Neural progenitor cell (in vitro differentiated cells): ENCODE measurements around the gene NOTCH3. TPM values are rescaled to one million over a fixed set of nuclear protein-coding genes. Genes with fewer than 3 reads are reported as not detected.
A peak's percentile ranks its signal among the peaks of the same experiment; 100 is the strongest.

Experiments used
- DNase-seq: peaks from one replicate; pipeline ENCODE4 v3.0.0-alpha.2; 2016; ENCODE audit warnings: low spot score
- H2AFZ ChIP-seq: fragments of 200-600 bp; sonication (generic); replicated peaks from 2 replicates; pipeline ENCODE4 v1.6.1; 2016; ENCODE audit warnings: antibody characterized with exemption
- H3F3A ChIP-seq: fragments of 200-600 bp; sonication (generic); 2 replicates; pipeline ENCODE4 v1.6.1; 2016; ENCODE audit warnings: antibody characterized with exemption, low read depth
- H3K27ac ChIP-seq: fragments of 200-600 bp; sonication (generic); 2 replicates; pipeline ENCODE4 v1.5.1; 2016; ENCODE audit warnings: mild to moderate bottlenecking
- H3K27me3 ChIP-seq: fragments of 200-600 bp; sonication (generic); 2 replicates; pipeline ENCODE4 v1.6.1; 2016; ENCODE audit warnings: mild to moderate bottlenecking, moderate library complexity
- H3K36me3 ChIP-seq: fragments of 200-600 bp; sonication (generic); 2 replicates; pipeline ENCODE4 v1.5.1; 2016
- H3K4me1 ChIP-seq: fragments of 200-600 bp; sonication (generic); 2 replicates; pipeline ENCODE4 v1.6.1; 2016; ENCODE audit warnings: mixed run types
- H3K4me2 ChIP-seq: fragments of 200-600 bp; sonication (generic); 2 replicates; pipeline ENCODE4 v1.6.1; 2016
- H3K4me3 ChIP-seq: fragments of 200-600 bp; sonication (generic); 2 replicates; pipeline ENCODE4 v1.5.1; 2016
- H3K79me2 ChIP-seq: fragments of 200-600 bp; sonication (generic); 2 replicates; pipeline ENCODE4 v1.6.1; 2016; ENCODE audit warnings: low read depth
- H3K9ac ChIP-seq: fragments of 200-600 bp; sonication (generic); 2 replicates; pipeline ENCODE4 v1.6.1; 2016
- H3K9me3 ChIP-seq: fragments of 200-600 bp; sonication (generic); 2 replicates; pipeline ENCODE4 v1.5.1; 2016; ENCODE audit warnings: low read depth
- H4K20me1 ChIP-seq: fragments of 200-600 bp; sonication (generic); 2 replicates; pipeline ENCODE4 v1.6.1; 2016; ENCODE audit warnings: low read depth
- H3K27ac Mint-ChIP-seq: 3 replicates; pipeline ENCODE4 v1.8.0; 2021; ENCODE audit warnings: mixed read lengths
- H3K27me3 Mint-ChIP-seq: 2 replicates; pipeline ENCODE4 v1.8.0; 2022; ENCODE audit warnings: low read depth, mild to moderate bottlenecking, inconsistent platforms, moderate library complexity, mixed read lengths; ENCODE audit not compliant: insufficient read depth
- H3K36me3 Mint-ChIP-seq: 3 replicates; pipeline ENCODE4 v1.8.0; 2021; ENCODE audit warnings: mixed read lengths
- H3K4me1 Mint-ChIP-seq: 3 replicates; pipeline ENCODE4 v1.8.0; 2021; ENCODE audit warnings: mixed read lengths
- H3K4me3 Mint-ChIP-seq: 3 replicates; pipeline ENCODE4 v1.8.0; 2021; ENCODE audit warnings: mild to moderate bottlenecking, moderate library complexity, mixed read lengths
- H3K9me3 Mint-ChIP-seq: 3 replicates; pipeline ENCODE4 v1.8.0; 2020; ENCODE audit warnings: mixed read lengths
- EZH2 ChIP-seq: fragments of 200-600 bp; sonication (generic); IDR thresholded peaks from 2 replicates; pipeline ENCODE4 v1.6.1; 2017; ENCODE audit warnings: antibody characterized with exemption, mild to moderate bottlenecking, moderate library complexity
- EZH2phosphoT487 ChIP-seq: fragments of 200-600 bp; sonication (generic); IDR thresholded peaks from 2 replicates; pipeline ENCODE4 v1.6.1; 2017; ENCODE audit warnings: antibody characterized with exemption
- total RNA-seq: library from RNA; depleted of rRNA; stranded (reverse); fragments of >200 nt; gene quantifications from 2 replicates; pipeline ENCODE4 v1.2.3, GENCODE V29; 2015; ENCODE audit warnings: low replicate concordance
- TF ChIP-seq, protein P1 (sequence below): fragments of 200-600 bp; sonication (generic); IDR thresholded peaks from 2 replicates; pipeline ENCODE4 v1.5.1; 2017; ENCODE audit warnings: antibody characterized with exemption, mild to moderate bottlenecking

The NOTCH3 gene
- total RNA-seq, 1 donor from 2014 or later: 17.1 TPM

DNA sequence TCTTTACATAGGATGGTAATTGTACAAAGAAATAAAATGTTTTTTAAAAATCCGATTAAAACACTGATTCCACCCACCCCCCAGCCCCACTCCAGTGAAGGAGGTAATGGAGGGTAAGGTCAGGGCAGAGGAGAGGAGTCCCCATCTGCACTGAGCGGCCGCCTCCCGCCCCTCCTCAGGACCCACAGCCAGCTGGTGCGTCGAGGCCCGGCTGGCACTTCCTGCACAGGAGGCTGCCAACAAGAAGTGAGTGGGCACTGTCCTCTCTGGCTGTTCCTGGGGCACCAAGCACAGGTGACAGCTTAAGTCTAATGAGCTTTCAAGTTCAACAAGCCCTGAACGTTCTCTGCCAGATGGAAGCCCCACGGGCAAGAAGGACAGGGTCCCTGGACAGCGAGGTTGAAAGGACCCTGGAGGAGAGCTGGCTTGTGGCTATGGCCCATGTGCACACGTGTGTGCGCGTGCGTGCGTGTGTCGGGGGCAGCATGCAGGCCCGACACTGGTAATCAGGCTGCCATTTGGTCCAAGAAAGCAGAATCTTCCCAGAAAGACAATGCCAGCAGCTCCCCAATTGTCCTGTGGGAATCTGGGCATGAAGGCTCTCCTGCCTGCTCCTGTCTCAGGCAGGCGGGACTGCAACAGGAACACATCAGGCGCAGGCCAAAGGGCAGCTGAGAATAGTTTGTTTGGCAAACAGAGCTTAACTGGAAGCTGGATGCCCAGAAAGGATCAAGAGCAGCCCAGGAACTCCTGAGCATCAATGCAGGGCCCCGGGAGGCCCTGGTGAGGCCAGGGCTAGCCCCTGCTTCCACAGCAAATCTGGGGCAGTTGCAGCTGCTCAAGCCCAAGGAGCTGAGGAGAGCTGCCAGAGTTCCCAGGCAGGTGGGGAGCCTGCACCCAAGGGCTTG, 46.6 kb upstream of the NOTCH3 start:
- no peak overlapping the region for H3K27ac Mint-ChIP-seq
- H3K27me3 ChIP-seq: no peaks in the 10 kb centered on the region
- no peaks in the 10 kb centered on the region for H3K9me3 ChIP-seq
- peaks cover 9% of the 10 kb centered on the region for H3F3A ChIP-seq
- peaks cover 9% of the 10 kb centered on the region for H3K4me1 ChIP-seq
- peaks cover 63% of the 10 kb centered on the region for H4K20me1 ChIP-seq
- no peak overlapping the region for H3K4me3 ChIP-seq
- TF ChIP-seq EZH2phosphoT487 (no peak), EZH2 (no peak)
- TF ChIP-seq, protein P1, sequence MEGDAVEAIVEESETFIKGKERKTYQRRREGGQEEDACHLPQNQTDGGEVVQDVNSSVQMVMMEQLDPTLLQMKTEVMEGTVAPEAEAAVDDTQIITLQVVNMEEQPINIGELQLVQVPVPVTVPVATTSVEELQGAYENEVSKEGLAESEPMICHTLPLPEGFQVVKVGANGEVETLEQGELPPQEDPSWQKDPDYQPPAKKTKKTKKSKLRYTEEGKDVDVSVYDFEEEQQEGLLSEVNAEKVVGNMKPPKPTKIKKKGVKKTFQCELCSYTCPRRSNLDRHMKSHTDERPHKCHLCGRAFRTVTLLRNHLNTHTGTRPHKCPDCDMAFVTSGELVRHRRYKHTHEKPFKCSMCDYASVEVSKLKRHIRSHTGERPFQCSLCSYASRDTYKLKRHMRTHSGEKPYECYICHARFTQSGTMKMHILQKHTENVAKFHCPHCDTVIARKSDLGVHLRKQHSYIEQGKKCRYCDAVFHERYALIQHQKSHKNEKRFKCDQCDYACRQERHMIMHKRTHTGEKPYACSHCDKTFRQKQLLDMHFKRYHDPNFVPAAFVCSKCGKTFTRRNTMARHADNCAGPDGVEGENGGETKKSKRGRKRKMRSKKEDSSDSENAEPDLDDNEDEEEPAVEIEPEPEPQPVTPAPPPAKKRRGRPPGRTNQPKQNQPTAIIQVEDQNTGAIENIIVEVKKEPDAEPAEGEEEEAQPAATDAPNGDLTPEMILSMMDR: no peak
- DNase-seq: no peak
- no peak overlapping the region for H3K9ac ChIP-seq
- H2AFZ ChIP-seq: no peak overlapping the region
- H3K4me2 ChIP-seq: no peak overlapping the region
- H3K27me3 Mint-ChIP-seq: peaks cover 6% of the 10 kb centered on the region
- H3K4me1 Mint-ChIP-seq: peaks cover 33% of the 10 kb centered on the region
- peaks cover 16% of the 10 kb centered on the region for H3K79me2 ChIP-seq
- no peaks in the 10 kb centered on the region for H3K36me3 ChIP-seq
- H3K27ac ChIP-seq: no peak overlapping the region
- no peak overlapping the region for H3K4me3 Mint-ChIP-seq
- H3K36me3 Mint-ChIP-seq: peaks cover 28% of the 10 kb centered on the region
- H3K9me3 Mint-ChIP-seq: no peaks in the 10 kb centered on the region

DNA sequence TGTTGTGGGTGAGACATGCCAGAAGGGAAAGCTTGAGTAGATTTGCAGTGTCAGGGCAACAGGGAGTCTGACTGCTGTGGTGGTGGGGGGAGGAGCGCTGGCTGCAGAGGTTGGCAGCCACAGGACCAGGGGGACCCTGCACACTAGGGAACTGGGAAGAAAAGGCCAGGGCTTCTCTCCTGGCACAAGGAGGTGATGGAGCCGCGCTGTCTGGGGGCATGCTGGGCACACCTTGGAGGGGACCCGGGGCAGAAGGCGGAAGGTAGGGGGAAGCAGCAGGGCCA, 45.3 kb upstream of the NOTCH3 start:
- Histone ChIP-seq H2AFZ (no peak overlapping the region), H3F3A (peaks cover 4% of the 10 kb centered on the region), H3K4me2 (no peak overlapping the region), H4K20me1 (peaks cover 58% of the 10 kb centered on the region), H3K79me2 (peaks cover 16% of the 10 kb centered on the region), H3K4me1 (no peaks in the 10 kb centered on the region), H3K4me3 (no peak overlapping the region), H3K27ac (no peak overlapping the region), H3K9ac (no peak overlapping the region), H3K9me3 (no peaks in the 10 kb centered on the region), H3K27me3 (no peaks in the 10 kb centered on the region), H3K36me3 (no peaks in the 10 kb centered on the region)
- no peak for DNase-seq
- H3K9me3 Mint-ChIP-seq: no peaks in the 10 kb centered on the region
- H3K36me3 Mint-ChIP-seq: peaks cover 23% of the 10 kb centered on the region
- peaks cover 5% of the 10 kb centered on the region for H3K27me3 Mint-ChIP-seq
- H3K4me1 Mint-ChIP-seq: peaks cover 27% of the 10 kb centered on the region
- TF ChIP-seq, protein P1: no peak
- TF ChIP-seq EZH2 (no peak), EZH2phosphoT487 (no peak)
- peak overlapping the region; percentile 21 for H3K27ac Mint-ChIP-seq
- H3K4me3 Mint-ChIP-seq: no peak overlapping the region

- peaks cover 10% of the 10 kb centered on the region for H3K79me2 ChIP-seq
- DNase-seq: no peak
- no peaks in the 10 kb centered on the region for H3K27me3 ChIP-seq
- H3K4me2 ChIP-seq: no peak overlapping the region
- Mint-ChIP-seq H3K4me3 (no peak overlapping the region), H3K4me1 (peaks cover 21% of the 10 kb centered on the region), H3K9me3 (no peaks in the 10 kb centered on the region), H3K36me3 (peaks cover 23% of the 10 kb centered on the region), H3K27me3 (peaks cover 5% of the 10 kb centered on the region), H3K27ac (peak overlapping the region; percentile 46)
- H3K4me3 ChIP-seq: no peak overlapping the region
- peaks cover 4% of the 10 kb centered on the region for H3F3A ChIP-seq
- TF ChIP-seq, protein P1: no peak
- TF ChIP-seq EZH2 (no peak), EZH2phosphoT487 (no peak)
- no peak overlapping the region for H3K9ac ChIP-seq
- H4K20me1 ChIP-seq: peaks cover 54% of the 10 kb centered on the region
- no peaks in the 10 kb centered on the region for H3K4me1 ChIP-seq
- no peak overlapping the region for H3K27ac ChIP-seq
- no peak overlapping the region for H2AFZ ChIP-seq
- H3K36me3 ChIP-seq: no peaks in the 10 kb centered on the region
- no peaks in the 10 kb centered on the region for H3K9me3 ChIP-seq
Measured at GRCh38 chr19:15245370-15246197, 44.8 kb upstream of the NOTCH3 start.
